ENCODE measurements around the gene BTK. TPM values are rescaled to one million over a fixed set of nuclear protein-coding genes. Genes with fewer than 3 reads are reported as not detected.
A peak's percentile ranks its signal among the peaks of the same experiment; 100 is the strongest.

Gene BTK
- total and polyA plus RNA-seq, 9 of the 15 experiments (the other 6 are each of a cell fraction or from before 2014, with no cell fraction given), result 14.9 to 93.4 (median 65.2) TPM

- TF ChIP-seq E2F5 (CRISPR knock-in tag; IDR thresholded peaks at IDR 0.05) (no peak), TAL1 (IDR thresholded peaks at IDR 0.05) (peak; percentile 7; the same call in 1 of the 2 replicates), MEF2A (IDR thresholded peaks at IDR 0.05; ENCODE audit: control insufficient read depth, low read depth, low read length) (no peak), SIN3A (IDR thresholded peaks at IDR 0.05; ENCODE audit: borderline replicate concordance in 2 of 2, control insufficient read depth in 1 of 2, low read depth in 2 of 2, low read length in 2 of 2) (peak in 1 of 2 experiments; percentile 15; a peak in 2 of 4 replicates), ZNF395 (CRISPR knock-in tag; IDR thresholded peaks at IDR 0.05) (no peak; the same call in 1 of the 2 replicates), TCF3 (CRISPR knock-in tag; IDR thresholded peaks at IDR 0.05) (peak; percentile 9; the same call in 1 of the 2 replicates), ETV1 (tag; conservative IDR thresholded peaks at IDR 0.05; ENCODE audit: low read depth) (0 out of 2 replicates have a peak, but pooled peaks have one; percentile 23), AFF1 (IDR thresholded peaks at IDR 0.05; ENCODE audit: low read depth in 1 of 2, partially characterized antibody in 2 of 2) (peak in 1 of 2 experiments; percentile 95), TFE3 (CRISPR knock-in tag; IDR thresholded peaks at IDR 0.05) (peak; percentile 99), VEZF1 (CRISPR knock-in tag; IDR thresholded peaks at IDR 0.05) (peak; percentile 93)
These were observed 21.9 kb upstream of the BTK start, which contains the start of the genes GLA and HNRNPH2 (continued) for GRCh38 chrX:101407748-101408531.
